GM19467 (cell line): ENCODE data around the gene RBP5.
A peak's percentile ranks its signal among the peaks of the same experiment; 100 is the strongest.

Experiments used
- ATAC-seq: cut with Tn5 transposase; IDR thresholded peaks from one replicate; pipeline ENCODE4 v1.9.1; 2021; ENCODE audit warnings: mild to moderate bottlenecking, moderate library complexity; ENCODE audit not compliant: unreplicated experiment

The RBP5 gene

DNA sequence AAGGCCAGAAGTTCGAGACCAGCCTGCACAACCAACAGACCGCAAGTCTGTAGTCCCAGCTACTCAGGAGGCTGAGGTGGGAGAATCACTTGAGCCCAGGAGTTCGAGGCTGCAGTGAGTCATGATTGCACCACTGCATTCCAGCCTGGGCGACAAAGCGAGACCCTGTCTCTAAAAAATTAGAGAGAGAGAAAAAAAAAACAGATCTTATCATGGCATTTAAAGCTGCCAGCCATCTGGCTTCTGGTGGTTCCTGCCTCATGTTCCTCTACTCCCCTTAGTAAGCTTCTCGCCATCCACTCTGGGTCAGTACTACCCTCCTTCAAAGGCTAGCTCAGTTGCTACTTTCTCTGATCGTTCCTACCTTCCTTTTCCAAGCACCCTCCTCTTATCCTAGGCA is 17.5 kb upstream of the RBP5 start:
- ATAC-seq = no peak

DNA sequence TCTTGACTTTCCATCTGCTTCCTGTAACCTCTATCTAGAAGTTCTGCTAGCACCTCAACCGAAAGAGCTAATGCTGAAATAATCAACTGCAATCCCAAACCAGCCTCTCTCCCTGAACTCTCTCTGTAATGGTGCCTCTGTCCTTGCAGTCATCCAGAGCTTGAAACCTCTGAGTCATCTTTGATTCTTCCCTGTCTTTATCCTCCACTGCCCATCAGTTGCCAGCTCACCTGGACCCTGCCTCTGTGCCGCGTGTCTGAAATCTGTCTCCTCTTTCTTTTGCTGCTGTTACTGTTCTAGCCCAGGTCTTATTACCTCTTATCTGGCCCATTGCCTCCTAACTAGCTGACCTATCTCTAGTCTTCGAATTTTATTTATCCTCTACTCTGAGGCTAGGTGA is 17.0 kb upstream of the RBP5 start:
- ATAC-seq = no peak

DNA sequence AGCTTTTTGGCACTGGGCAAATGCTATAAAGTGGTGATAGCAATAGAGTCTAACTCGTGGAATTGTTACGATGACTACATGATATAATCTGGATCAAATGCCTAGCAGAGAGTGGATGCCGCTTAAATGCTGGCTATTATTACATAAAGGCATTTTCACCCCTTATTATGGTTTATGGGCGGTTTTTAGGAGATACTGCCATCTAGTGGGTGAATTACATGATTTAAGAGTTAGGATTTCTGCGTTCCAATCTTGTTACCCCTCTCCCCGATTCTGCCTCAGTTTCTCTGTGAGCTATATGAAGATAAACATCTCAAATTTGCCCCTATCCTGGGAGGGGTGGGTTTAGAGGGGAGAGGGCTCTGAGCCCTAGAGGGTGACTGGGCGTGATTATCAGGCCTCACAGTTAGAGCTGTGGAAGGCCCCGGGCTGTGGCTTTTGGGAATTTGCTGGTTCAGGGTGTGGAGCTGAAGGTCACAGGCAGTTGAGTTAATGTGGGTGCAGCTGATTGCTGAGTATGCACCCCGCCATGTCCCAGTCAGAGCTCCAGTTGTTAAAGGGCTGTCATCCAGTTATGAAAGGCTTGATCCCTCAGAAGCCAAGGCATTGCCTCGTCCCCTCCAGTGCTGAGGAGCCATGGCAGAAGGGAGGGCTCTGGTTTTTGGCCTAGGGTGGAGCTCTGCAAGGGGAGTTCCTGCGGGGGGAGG is 15.9 kb upstream of the RBP5 start:
- no peak for ATAC-seq

DNA sequence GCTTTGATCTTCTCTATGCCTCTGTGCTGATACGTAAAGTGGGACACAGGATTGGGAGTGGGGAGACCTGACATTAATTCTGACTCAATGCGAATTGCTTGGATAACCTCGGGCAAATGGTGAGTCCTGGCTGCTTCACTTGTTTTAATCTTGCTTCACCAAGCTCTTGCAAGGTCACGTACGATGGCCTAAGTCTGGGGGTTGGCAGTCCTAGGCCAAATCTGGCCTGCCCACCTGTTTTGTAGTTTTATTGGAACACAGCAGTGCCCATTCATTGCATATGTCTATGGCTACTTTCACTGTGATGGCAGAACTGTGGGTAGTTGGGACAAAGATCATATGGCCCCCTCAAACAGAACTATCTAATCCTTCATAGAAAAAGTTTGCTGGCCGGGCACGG is 14.9 kb upstream of the RBP5 start:
- ATAC-seq = no peak

DNA sequence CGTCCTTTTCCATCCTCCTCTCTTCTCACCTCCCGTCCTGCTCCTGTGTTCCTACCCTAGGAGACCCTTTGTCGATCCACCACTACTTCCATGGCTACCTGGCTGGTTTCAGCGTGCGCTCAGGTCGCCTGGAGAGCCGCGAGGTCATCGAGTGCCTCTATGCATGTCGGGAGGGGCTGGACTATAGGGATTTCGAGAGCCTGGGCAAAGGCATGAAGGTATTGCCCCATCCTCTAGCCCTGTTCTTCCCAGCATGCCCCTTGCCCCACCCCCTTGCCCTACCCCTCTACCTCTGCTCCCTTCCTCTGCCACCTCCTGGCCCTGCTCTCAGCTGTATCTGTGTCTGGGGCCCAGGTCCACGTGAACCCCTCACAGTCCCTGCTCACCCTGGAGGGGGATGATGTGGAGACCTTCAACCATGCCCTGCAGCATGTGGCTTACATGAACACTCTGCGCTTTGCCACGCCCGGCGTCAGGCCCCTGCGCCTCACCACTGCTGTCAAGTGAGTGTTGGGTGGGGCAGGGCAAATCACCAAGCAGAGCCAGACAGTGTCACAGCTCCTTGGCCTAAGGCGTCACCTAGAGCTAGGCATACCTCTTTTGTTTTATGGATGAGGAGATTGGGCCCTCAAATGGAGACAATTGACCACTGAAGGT is 14.2 kb upstream of the RBP5 start:
- no peak for ATAC-seq

DNA sequence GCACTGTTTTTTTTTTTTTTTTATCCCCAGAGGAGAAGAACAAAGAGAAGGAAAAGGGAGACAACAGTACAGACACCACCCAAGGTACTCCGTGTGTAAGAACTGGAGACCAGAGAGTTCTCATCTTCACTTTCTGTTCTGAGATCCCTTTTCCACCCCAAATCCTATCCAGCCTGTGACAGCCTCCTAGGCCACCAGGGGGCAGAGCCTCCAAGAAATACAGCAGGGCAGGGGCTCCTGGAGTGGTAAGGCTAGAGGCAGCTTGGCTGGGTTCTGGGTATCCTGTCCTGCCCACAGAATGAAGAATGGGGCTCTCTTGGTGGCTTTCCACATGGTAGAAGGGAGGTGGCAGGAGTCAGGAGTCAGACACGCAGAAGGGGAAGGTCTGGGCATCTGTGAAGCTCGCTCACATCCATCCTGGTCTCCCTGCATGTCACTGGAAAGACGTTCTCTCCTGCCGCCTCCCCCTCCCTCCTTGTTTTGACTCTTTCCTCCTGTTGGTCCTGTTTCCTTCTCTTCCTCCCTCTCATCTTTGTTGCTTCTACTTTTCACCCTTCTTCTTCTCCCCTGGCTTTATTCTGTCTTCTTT is 13.5 kb upstream of the RBP5 start:
- no peak for ATAC-seq

DNA sequence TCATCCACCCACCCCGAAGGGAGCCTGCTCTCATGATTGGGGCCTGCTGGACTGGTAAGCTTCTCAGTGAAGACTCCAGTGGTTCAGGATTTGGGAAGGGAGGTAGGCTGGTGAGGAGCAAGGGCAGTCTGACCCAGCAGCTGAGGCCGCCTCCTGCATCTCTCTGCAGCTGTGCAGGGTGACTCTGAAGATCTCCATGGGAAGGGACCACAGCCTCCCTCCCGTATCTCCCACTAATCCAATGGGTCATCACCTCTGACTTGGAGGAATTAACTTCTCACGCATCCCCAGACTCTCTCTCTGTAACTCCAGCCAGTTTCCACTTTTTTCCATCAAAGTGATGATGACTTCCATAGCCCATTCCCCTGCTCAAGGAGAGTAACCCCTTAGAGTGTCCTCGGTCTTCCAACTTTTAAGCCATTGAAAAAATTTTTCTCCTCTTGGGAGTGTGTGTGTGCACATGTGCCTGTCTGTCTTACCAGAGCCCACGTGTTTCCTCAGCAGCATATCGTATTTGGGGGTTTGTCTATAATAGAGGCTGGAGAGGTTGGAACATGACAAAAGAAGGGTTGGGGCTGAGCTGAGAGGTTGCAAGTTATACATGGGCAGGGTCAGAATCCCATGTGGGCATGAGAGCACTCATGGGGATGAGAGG is 12.8 kb upstream of the RBP5 start:
- no peak for ATAC-seq

DNA sequence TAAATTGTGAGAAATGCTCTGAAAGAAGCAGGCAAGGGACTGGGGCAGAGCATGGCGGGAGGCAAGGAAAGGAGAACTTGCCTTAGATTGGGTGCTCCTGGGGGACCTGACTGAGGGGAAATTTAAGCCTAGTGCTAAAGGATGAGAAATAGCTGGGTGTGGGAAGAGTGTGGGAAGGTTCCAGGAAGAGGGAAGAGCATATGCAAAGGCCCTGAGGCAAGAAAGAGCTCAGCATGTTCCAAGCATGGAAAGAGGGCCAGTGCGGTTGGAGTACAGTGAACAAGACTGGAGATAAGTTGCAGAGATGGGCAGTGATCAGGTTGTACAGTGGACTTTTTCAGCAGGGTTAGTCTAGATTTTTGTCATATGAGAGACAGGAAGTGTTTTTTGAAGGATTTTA is 10.5 kb upstream of the RBP5 start:
- no peak for ATAC-seq

DNA sequence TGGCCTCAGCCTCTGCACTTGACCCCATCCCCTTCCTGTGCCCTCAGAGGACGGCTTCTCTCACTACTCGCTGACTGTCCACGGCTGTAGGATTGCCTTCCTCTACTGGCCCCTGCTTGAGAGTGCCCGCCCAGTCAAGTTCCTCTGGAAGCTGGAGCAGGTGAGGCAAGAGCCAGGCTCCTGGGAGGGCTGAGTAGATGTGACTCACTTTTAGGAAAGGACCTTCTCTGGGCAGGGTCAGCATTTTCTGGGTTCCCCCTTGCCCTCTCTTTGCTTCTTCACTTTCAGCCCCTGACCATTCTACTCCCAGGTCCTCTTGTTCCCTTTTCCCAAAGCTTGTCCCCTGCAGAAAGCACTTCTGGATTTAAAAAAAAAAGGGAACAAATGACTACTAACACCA is 9.2 kb upstream of the RBP5 start:
- ATAC-seq = no peak

DNA sequence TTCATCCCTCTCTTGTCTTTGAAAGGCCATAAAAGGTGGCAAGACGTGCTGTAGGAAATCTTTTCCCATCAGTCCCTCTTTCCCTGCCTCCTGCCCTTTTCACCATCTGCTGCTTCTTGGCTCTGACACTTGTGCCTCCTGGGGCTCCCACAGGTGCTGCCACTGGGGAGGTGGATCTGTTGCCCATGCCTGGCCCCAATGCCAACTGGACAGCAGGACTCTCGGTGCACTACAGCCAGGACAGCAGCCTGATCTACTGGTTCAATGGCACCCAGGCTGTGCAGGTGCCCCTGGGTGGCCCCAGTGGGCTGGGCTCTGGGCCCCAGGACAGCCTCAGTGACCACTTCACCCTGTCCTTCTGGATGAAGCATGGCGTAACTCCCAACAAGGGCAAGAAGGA is 8.0 kb upstream of the RBP5 start:
- no peak for ATAC-seq

DNA sequence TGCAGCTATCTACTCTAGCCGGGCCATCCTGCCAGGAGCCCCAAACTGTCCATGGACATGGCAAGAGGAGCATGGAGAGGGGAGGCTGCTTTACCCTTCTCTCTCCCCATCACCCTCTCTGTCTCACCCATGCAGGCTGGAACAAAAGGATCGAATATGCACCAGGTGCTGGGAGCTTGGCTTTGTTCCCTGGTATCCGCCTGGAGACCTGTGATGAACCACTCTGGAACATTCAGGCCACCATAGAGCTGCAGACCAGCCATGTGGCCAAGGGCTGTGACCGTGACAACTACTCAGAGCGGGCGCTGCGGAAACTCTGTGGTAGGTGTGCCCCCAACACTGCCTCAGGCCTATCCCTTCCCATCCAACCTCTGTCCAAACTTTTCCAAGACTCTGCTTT is 7.4 kb upstream of the RBP5 start:
- no peak for ATAC-seq

DNA sequence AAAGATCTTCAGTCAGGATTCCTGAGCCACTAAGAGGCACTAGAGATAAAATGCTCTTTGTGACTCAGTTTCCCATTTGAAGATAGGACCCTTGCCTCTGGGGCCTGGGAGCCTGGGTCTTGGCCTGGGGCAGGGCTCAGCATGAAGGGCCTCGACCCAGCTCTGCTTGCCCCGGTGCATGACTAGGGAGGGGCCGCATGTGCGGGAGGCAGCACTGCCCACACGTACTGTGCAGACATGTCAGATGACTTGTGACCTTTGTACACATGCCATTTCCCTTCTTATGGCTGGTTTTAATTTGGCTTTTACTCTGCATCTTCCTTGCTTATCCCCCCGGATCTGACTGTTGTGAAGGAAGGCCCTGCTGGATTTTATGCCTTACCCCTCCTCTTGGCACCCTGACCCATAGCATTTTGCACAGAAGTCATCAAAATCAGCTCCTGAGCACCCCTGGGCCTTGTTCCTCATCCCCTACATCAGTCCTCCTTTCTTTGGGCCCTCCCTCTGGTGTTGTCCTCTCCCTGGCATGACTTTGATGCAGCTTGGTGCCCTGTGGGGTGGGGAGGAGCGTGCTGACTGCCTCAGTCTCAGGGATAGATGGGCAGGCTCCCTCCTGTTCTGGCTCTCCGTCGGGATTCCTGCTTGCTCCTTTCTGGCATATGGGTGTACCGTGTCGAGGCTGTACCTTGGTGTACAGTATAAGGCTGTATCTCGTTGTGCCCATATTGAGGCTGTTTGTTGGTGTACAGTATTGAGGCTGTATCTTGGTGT is 5.9 kb upstream of the RBP5 start:
- ATAC-seq = no peak

DNA sequence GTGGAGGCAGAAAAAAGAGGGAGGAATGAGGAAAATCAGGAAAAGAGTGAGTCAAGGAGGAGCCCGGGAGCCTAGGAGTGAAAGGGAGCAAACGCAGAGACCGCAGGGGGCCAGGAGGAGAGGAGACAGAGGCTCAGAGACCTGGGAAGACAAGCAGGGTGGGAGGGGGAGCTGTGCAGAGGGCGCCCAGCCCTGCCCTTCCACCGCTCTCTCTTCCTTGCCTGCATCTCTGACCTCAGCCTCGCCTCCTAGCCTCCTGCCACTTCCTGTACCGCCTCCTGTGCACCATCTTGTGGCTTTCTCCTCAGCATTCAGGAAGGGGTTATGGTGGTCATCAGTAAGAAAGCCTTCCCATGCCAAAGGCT is 2.8 kb upstream of the RBP5 start:
- no peak for ATAC-seq

DNA sequence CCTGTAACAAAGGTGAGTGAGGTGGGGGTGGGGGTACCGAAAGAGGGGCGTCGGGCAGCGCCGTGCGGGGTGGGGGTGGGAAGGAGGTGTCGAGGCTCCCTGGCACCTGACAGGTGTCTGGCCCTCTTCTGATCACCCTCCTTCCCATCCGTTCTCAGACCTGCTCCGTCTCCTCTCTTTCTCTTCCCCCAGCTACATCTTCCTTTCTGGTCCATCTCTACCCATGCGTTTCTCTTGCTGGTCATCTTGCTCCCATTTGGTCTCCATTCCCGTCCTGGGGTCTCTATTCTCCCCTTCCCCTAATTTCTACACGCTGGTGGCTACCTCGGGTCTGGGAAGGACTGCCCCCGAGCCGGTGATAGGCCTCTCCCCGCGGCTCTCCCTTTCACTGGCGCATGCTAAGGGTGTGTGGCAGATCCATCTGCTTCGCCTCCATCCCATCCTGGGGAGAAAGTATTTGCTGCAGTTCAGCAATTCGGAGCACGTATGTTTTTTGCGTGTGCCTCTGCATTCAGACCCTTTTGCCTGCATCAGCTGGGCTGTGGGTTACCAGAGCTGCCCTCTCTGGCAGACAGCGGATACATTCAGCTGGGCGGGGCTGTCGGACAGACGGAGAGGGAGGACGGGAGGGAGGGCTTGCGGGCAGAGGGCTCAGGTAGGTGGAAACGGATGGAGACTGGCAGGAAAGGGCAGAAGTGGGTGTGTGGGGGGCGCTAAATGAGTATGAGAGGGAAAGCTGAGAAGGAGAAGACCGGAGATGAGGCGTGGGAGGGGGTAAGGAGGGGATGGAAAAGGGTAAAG is 2.2 kb upstream of the RBP5 start:
- peak; percentile 47 for ATAC-seq

DNA sequence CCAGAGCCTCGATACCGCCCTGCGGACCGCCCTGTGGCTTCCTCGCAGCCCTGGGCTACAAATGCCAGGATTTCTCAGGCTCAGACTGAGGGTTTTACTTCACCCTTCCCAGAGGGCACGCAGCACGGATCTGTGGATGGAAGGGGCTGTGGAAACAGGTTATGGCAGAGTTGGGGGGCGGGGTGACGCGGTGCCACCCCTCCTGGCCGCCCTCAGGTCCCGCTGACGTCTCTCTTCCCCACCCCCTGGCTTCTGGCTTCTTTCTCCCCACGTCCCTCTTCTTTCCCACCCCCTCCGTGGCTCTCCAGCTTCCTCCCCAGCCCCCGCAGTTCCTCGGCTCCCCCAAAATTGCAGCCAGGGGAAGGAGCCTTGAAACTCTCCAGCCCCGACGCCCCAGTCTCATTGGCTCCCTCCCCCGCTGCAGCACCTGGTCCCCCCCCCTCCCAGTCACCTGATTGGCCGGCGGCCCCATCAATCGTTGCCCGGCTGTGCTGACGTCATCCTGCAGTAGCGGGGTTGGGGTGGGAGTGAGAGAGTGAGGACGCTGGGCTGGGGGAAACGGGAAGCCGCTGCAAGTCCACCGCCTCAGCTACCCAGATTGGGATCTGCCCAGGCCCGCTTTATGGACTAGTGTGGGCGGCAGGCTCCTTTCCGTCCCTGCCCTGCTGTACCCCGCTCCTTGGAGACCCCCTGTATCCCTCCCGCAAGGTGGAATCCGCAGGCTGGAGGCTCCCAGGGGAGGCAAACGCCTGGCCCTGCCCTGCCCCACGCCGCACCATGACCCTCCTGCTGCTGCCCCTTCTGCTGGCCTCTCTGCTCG is 1.4 kb upstream of the RBP5 start, which contains the start of gene CLSTN3:
Gene CLSTN3, plus strand, starts transcription at position 500 of the 820 bp plus-strand sequence. Its CDS starts 278 bp downstream, at position 778.
- peak; percentile 37 for ATAC-seq

DNA sequence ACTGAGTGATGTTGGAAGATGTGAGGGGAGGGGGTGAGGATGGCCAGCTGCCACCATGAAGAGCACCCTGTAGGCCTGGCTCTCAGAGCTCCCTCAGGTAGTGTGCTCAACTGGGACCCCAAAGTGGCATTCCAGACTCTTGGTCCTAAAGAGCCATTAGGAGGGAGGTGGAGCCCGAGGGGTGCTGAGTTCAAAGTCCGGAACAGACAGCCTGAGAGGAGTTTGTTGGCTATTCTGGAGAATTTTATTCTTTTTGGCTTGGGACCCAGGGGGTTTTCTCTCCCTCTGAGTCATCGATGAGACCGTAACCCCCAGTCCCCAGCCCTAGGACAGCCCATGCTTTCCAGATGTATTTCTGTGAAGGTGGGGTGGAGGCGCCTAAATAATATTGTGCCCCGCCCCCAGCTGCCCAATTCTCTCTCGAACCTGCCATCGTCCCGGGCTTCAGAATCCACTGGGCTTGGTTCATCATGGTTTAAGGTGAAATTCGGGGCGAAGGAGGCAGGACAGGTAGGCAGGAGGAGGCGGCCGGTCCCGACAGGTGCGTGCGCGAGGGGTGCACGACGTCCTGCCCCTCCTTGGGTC is 690 bp upstream of the RBP5 start:
- no peak for ATAC-seq

DNA sequence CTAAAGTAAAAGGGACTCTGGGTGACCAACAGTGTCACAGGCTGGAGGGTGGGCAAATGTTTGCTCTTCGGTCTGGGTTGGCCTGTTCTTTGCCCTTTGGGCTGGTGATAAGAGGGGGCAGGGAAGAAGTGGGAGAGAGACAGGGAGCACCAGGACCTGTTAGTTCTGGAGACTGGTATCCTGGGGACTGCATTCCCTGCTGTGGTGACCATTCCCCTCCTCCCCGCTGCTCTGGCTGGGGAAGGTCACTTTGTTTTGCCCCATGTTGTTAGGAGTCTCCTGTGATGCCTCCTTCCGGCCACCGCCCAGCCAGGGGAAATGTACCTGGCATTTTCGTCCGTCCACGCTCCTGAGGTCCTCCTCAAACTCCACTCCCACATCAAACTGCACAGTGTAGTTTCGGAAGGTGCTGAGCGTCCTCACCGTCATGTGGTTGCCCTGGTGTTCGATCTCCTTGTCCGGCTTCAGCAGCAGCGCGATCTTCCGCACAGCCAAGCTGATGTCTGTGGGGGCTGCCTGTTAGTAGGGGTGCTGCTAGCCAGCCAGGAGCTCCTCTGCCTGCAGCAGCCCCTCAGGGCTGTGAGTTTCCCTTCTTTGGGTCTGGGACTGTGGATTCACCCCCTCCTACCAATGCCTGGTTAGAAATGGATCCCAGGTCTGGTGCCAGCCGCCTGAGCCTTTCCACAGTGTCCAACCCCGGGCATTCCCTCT is 618 bp downstream of the RBP5 start:
- ATAC-seq = no peak

DNA sequence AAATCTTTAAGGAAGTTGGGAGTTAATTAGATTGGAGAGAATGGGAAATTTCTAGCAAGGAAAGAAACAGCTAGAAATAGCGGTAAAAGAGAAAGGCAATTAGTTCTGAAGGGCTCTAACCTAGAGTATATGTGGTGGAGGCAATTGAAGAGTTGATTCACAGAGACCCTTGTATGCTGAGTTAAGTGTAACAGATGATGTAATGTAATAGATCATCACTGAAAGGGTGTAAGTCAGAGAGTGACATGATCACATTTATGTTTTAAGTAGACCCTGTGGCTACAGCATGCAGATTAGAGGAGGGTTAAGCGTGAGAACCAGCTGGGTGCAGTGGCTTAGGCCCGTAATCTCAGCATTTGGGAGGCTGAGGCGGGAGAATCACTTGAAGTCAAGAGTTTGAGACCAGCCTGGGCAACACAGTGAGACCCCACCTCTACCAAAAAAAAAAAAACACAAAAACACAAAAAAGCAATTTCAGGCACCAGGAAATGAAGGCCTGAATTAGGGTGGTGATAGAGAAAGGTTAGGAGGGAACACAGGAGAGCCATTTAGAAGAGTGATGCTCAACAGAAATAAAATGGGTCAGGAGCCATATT is 3.0 kb downstream of the RBP5 start:
- no peak for ATAC-seq
